Duodenal mucosa (tissue), 2 donors: ENCODE results near the gene CPPED1.

Experiments used
- H3K27ac ChIP-seq: one replicate; pipeline ENCODE4 v1.7.0; 2013; ENCODE audit warnings: low read depth, low read length
- H3K27me3 ChIP-seq, 2 donors: one replicate each; pipeline ENCODE4 v1.7.0; 2013; ENCODE audit warnings: low read length in 2 of 2, control low read depth in 1 of 2; ENCODE audit not compliant: insufficient read depth in 2 of 2, control insufficient read depth in 1 of 2
- H3K36me3 ChIP-seq, 2 donors: one replicate each; pipeline ENCODE4 v1.7.0; 2013; ENCODE audit warnings: low read length in 2 of 2, control low read depth in 1 of 2; ENCODE audit not compliant: insufficient read depth in 2 of 2, control insufficient read depth in 1 of 2
- H3K4me1 ChIP-seq, 2 donors: one replicate each; pipeline ENCODE4 v1.7.0; 2013; ENCODE audit warnings: low read length in 2 of 2, control low read depth in 1 of 2; ENCODE audit not compliant: insufficient read depth in 2 of 2, control insufficient read depth in 1 of 2
- H3K4me3 ChIP-seq, 2 donors: one replicate each; pipeline ENCODE4 v1.7.0; 2013; ENCODE audit warnings: low read length in 2 of 2, low read depth in 1 of 2
- H3K9ac ChIP-seq, 2 donors: one replicate each; pipeline ENCODE4 v1.7.0; 2013; ENCODE audit warnings: low read length in 2 of 2, low read depth in 1 of 2
- H3K9me3 ChIP-seq, 2 donors: one replicate each; pipeline ENCODE4 v1.7.0; 2013; ENCODE audit warnings: low read length in 2 of 2, control low read depth in 1 of 2; ENCODE audit not compliant: control insufficient read depth in 1 of 2

CPPED1 gene

DNA sequence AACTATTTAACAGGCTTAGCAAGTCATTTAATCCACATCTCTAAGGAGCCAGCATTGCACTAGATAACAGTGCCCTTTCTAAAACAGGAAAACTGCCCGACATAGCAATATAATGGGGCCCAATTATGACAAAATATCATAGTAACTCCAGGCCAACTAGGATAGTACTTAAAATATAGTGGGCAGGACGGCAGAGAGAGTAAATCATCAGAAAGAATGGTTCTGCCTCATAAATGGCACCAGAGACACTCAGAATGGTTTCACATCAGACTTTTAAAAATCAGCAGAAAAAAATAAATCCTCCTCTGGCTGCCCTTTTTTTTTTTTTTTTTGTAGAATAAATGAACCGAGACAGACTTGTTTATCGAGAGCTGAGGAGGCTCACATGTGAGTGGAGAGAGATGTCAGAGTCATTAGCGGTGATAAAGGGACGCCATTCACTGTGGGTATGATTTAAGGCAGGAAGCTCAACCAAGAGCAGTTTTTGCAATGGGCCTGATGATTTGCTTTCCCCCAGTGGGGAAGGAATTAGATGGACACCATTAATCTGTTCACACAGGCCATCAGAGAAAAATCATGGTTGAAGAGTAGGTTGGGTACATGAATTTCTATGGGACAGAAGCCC, 62.6 kb downstream of the CPPED1 start:
- Histone ChIP-seq H3K9me3 (peaks cover 5 to 7% of the 10 kb centered on the region in 2 donors), H3K27ac (no peak overlapping the region), H3K36me3 (peaks cover 4 to 24% of the 10 kb centered on the region in 2 donors), H3K4me3 (no peak overlapping the region), H3K9ac (no peak overlapping the region), H3K4me1 (no peaks in the 10 kb centered on the region), H3K27me3 (no peaks in the 10 kb centered on the region)

DNA sequence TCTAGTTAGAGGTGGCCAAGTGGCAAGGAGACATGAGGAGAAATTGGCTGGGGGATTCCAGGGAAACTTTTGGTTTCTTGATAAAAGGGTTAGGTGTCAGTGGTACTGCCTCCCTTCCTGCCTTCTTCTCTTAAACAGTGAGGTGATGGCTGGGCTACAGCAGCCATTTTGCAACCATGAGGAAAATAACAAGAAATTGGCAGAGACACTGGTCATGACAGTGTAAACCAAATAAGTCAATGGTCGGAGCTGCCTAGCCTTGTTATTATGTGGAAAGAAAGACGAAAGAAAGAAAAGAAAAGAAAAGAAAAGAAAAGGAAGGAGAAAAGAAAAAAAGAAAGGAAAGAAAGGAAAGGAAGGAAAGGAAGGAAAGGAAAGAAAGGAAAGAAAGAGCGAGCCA, 63.9 kb downstream of the CPPED1 start:
- no peaks in the 10 kb centered on the region for H3K4me1 ChIP-seq
- no peak overlapping the region for H3K4me3 ChIP-seq
- no peak overlapping the region for H3K27ac ChIP-seq
- H3K27me3 ChIP-seq = no peaks in the 10 kb centered on the region
- H3K9me3 ChIP-seq = peaks cover 4% of the 10 kb centered on the region in 2 donors
- H3K36me3 ChIP-seq = peaks cover 4 to 26% of the 10 kb centered on the region in 2 donors
- no peak overlapping the region for H3K9ac ChIP-seq

GRCh38 chr16:12737563-12737962, 66.1 kb downstream of the CPPED1 start:
- H3K9me3 ChIP-seq = peaks cover 9 to 10% of the 10 kb centered on the region in 2 donors
- H3K27me3 ChIP-seq = no peaks in the 10 kb centered on the region
- H3K9ac ChIP-seq = no peak overlapping the region
- H3K36me3 ChIP-seq = peaks cover 7 to 35% of the 10 kb centered on the region in 2 donors
- no peaks in the 10 kb centered on the region for H3K4me1 ChIP-seq
- H3K4me3 ChIP-seq = no peak overlapping the region
- no peak overlapping the region for H3K27ac ChIP-seq

- H3K27ac ChIP-seq = no peak overlapping the region
- no peak overlapping the region for H3K9ac ChIP-seq
- no peaks in the 10 kb centered on the region for H3K4me1 ChIP-seq
- H3K27me3 ChIP-seq = no peaks in the 10 kb centered on the region
- peaks cover 7 to 30% of the 10 kb centered on the region in 2 donors for H3K36me3 ChIP-seq
- H3K9me3 ChIP-seq = peaks cover 13% of the 10 kb centered on the region in 2 donors
- no peak overlapping the region for H3K4me3 ChIP-seq
These were observed 67.9 kb downstream of the CPPED1 start for GRCh38 chr16:12735805-12736204.

DNA sequence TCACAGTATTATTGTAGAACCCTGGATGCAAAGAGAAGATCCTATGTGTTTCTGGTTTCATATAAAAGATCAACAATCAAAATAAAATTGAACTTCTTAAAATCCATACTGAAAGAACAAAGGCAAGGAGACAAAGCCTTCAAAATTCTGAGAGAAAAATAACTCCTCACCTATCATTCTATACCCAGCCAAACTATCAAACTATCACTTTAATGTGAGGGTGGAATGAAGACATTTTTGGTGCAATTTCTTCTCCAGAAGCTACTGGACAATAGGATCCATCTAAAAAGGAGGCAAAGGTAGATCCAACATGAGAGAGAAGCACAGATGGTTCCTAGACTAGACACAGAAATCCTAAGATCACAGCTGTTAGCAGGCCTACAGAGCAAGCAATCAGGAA, 71.1 kb downstream of the CPPED1 start:
- H3K9ac ChIP-seq = no peak overlapping the region
- H3K9me3 ChIP-seq = peaks cover 13% of the 10 kb centered on the region in 2 donors
- peaks cover 7 to 20% of the 10 kb centered on the region in 2 donors for H3K36me3 ChIP-seq
- no peak overlapping the region for H3K4me3 ChIP-seq
- H3K4me1 ChIP-seq = no peaks in the 10 kb centered on the region
- H3K27me3 ChIP-seq = no peaks in the 10 kb centered on the region
- no peak overlapping the region for H3K27ac ChIP-seq

DNA sequence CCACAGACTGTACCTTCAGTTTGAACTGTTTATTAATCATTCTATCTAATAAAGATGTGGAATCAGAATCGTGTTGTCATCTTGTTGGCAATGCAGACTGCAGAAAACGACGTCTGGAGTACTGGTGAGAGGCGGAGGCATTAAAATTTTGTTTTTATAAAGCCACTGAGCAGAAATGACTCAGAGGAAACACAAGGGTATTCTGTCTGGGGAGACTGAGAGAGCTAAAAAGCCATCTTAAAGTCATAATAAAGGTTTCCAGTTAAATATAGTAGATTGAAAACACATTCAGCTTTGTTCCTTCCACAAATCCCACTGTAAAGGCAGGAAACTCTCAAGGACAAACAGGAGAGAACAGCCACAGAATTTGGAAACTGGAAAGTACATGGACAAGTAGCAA, 74.2 kb downstream of the CPPED1 start:
- no peak overlapping the region for H3K9ac ChIP-seq
- peaks cover 3 to 10% of the 10 kb centered on the region in 2 donors for H3K36me3 ChIP-seq
- H3K4me1 ChIP-seq = no peaks in the 10 kb centered on the region
- H3K4me3 ChIP-seq = no peak overlapping the region
- no peaks in the 10 kb centered on the region for H3K27me3 ChIP-seq
- no peak overlapping the region for H3K27ac ChIP-seq
- H3K9me3 ChIP-seq = peaks cover 10 to 13% of the 10 kb centered on the region in 2 donors

DNA sequence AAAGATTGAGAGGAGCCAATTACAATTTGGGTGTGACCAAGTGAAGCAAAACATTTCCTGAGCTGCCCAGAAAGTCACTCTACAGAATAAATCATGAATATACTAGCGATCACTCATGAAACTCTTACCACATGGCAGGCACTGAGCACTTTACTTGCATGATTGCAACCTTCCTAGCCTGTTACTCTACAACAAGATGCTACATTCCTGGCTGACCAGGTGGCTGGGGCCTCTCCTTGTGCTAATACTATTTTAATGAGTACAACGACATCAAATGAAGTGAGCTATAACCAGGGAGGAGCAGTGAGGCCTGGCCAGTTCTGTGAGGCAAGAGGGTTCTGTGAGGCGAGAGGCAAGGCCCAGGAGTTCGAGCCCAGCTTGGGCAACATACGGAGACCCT, 75.2 kb downstream of the CPPED1 start:
- Histone ChIP-seq H3K9ac (no peak overlapping the region), H3K27ac (no peak overlapping the region), H3K4me3 (no peak overlapping the region), H3K27me3 (no peaks in the 10 kb centered on the region), H3K9me3 (peaks cover 8 to 11% of the 10 kb centered on the region in 2 donors), H3K36me3 (peaks cover 2 to 7% of the 10 kb centered on the region in 2 donors), H3K4me1 (no peaks in the 10 kb centered on the region)

GRCh38 chr16:12724226-12724625, 79.5 kb downstream of the CPPED1 start:
- H3K36me3 ChIP-seq = peaks cover 0 to 10% of the 10 kb centered on the region in 2 donors
- no peaks in the 10 kb centered on the region for H3K9me3 ChIP-seq
- H3K27me3 ChIP-seq = no peaks in the 10 kb centered on the region
- H3K9ac ChIP-seq = no peak overlapping the region
- H3K4me1 ChIP-seq = no peaks in the 10 kb centered on the region
- H3K4me3 ChIP-seq = no peak overlapping the region
- no peak overlapping the region for H3K27ac ChIP-seq

DNA sequence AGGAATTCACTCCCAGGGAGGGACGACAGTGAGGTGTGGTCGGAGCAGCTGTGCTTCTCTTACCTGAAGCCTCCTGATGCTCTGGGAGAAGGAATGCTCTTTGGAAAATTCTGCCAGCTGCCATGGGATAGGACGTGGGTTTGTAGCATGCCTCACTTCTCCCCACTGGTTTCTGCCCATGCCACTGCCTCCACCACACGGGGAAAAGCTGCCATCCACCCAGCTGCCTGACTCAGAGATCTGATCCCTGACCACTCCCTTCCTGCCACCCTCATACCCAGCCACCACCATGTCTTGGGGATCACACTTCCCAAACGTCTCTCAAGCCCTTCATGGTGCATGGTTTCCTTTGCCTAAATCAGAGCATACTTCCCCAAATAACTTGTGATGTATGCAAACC, 80.0 kb downstream of the CPPED1 start:
- Histone ChIP-seq H3K36me3 (peaks cover 0 to 10% of the 10 kb centered on the region in 2 donors), H3K27me3 (no peaks in the 10 kb centered on the region), H3K9ac (no peak overlapping the region), H3K9me3 (no peaks in the 10 kb centered on the region), H3K4me3 (no peak overlapping the region), H3K4me1 (no peaks in the 10 kb centered on the region), H3K27ac (no peak overlapping the region)

DNA sequence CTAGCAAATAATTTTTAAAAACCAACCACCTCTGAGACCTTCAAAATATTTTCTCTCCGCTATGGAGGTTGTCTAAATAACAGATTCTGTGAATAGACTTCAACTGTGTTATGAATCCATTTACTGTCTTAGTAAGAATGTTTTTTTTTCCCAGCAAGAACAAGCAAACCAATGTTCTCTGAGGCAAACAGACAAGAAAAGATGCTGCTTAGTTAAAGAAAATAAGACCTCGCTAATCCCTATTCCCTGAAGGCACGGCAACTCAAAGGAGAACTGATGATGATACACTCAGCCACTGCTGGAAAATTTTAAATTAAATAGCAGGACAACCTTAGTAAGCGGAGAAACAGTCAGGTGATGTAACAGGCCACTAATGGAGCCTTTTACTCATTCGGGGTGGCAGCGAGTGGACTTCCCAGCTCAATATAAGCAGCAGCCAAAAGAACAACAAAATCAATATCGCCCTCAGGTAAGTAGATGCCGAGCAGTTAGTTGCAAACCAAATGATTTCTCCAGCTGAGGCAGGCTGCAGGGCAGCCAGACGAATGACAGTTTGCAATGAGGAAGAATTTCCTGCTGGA, 81.8 kb downstream of the CPPED1 start:
- Histone ChIP-seq H3K4me3 (no peak overlapping the region), H3K4me1 (no peaks in the 10 kb centered on the region), H3K9me3 (no peaks in the 10 kb centered on the region), H3K27ac (no peak overlapping the region), H3K9ac (no peak overlapping the region), H3K36me3 (peaks cover 0 to 10% of the 10 kb centered on the region in 2 donors), H3K27me3 (no peaks in the 10 kb centered on the region)
